SK-N-SH treated with all-trans-retinoic acid at 6 μM for 48 hours (cell line): ENCODE measurements around the gene OR10AD1.

Experiments used
- ARNTL ChIP-seq: fragments of 450-650 bp; formaldehyde crosslinking; IDR thresholded peaks from 2 replicates; pipeline ENCODE4 v1.5.0; 2020; ENCODE audit warnings: low read depth, mild to moderate bottlenecking, moderate library complexity, borderline replicate concordance
- GLIS3 ChIP-seq: fragments of 250-450 bp; sonication (Bioruptor Pico); IDR thresholded peaks from 2 replicates; pipeline ENCODE4 v1.5.0; 2020; ENCODE audit warnings: mild to moderate bottlenecking, moderate library complexity
- PATZ1 ChIP-seq: fragments of 250-450 bp; sonication (Bioruptor Pico); IDR thresholded peaks from 2 replicates; pipeline ENCODE4 v1.8.0; 2020; ENCODE audit warnings: mild to moderate bottlenecking, moderate library complexity, borderline replicate concordance
- TOX ChIP-seq: fragments of 250-450 bp; sonication (Bioruptor Pico); IDR thresholded peaks from 2 replicates; pipeline ENCODE4 v1.8.0; 2021; ENCODE audit warnings: mild to moderate bottlenecking, moderate library complexity, borderline replicate concordance
- ZFP3 ChIP-seq: fragments of 250-450 bp; sonication (Bioruptor Pico); IDR thresholded peaks from 2 replicates; pipeline ENCODE4 v1.5.0; 2020; ENCODE audit warnings: mild to moderate bottlenecking, moderate library complexity
- ZNF70 ChIP-seq: fragments of 450-650 bp; formaldehyde crosslinking; IDR thresholded peaks from 2 replicates; pipeline ENCODE4 v1.5.0; 2020; ENCODE audit warnings: mild to moderate bottlenecking, moderate library complexity

DNA sequence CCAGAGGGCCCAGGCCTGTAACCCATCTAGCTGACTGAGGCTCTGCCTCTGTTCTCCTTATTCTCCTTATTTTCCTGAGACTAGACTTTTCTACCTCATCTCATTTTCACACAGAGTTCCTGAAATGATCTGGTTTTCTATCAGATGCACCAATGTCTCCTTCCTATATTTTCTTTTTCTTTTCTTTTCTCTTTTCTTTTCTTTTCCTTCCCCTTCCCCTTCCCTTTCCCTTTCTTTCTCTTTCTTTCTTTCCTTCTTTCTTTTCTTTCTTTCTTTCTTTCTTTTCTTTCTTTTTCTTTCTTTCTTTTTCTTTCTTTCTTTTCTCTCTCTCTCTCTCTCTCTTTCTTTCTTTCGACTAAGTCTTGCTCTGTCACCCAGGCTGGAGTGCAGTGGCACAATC, 22.7 kb downstream of the OR10AD1 start:
- TF ChIP-seq TOX (CRISPR knock-in tag) (no peak), ZFP3 (no peak), PATZ1 (CRISPR knock-in tag) (no peak), GLIS3 (CRISPR knock-in tag) (no peak), ZNF70 (CRISPR knock-in tag) (no peak), ARNTL (CRISPR knock-in tag) (no peak)
